ENCODE results near the gene KRTAP10-5. TPM values are rescaled to one million over a fixed set of nuclear protein-coding genes. Genes with fewer than 3 reads are reported as not detected.

Gene KRTAP10-5
- total and polyA plus RNA-seq, 9 of the 15 experiments (the other 6 are each of a cell fraction or from before 2014, with no cell fraction given) = not detected

DNA sequence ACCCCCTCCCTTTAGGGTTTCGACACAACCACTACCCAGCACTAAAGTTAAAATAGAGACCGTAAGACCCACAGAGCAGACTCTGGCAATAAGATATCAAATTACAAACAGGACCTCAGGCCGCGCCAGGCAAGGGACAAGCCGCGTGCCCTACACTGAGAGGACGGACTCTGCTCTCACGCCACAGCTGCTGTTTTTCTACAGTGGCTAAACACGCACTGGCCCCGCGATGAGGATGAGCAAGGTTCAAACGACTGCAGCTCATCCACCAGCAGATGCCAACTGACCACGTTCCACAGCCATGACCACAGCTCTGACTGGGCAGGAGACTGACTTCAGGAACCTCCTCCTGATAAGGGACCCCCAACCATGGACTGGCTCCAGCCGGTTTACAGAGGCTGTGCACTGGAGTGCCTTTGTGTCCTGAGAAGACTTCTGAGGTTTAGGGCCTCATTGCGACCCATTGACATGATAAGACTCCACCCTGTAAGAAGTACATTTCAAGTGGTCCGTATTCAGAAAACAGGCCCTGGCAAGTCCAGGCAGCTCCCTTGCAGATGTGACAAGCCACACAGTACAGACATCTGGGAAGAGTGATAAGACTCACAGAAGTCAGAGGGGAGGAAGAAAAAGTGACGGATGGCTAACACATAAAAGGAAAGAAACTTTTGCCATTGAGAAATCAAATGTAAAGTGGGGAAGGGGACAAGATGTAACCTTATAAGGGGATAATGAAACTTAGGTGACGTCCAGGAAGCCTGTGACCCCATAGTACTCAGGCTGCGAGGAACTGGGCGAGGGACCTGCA, 13.4 kb upstream of the KRTAP10-5 start (continued):
- no peak for TF ChIP-seq FOXP4 (CRISPR knock-in tag; IDR thresholded peaks at IDR 0.05; ENCODE audit: borderline replicate concordance)
- no peak for TF ChIP-seq GTF2A2 (tag; IDR thresholded peaks at IDR 0.05)
- TF ChIP-seq SAFB (IDR thresholded peaks at IDR 0.05; ENCODE audit: borderline replicate concordance, low read depth, low read length) = no peak
- no peak for TF ChIP-seq KDM2B (CRISPR knock-in tag; IDR thresholded peaks at IDR 0.05)
- TF ChIP-seq NR3C1 (CRISPR knock-in tag; IDR thresholded peaks at IDR 0.05) = no peak
- no peak for TF ChIP-seq RBM34 (IDR thresholded peaks at IDR 0.05; ENCODE audit: borderline replicate concordance, insufficient read depth, low read length)
- TF ChIP-seq KDM1A (IDR thresholded peaks at IDR 0.05) = peak; percentile 72 to 84
- no peak for TF ChIP-seq ZNF436 (CRISPR knock-in tag; IDR thresholded peaks at IDR 0.05)
- no peak for TF ChIP-seq C11orf30 (IDR thresholded peaks at IDR 0.05; ENCODE audit: low read depth)
- no peak for TF ChIP-seq DDX20 (tag; IDR thresholded peaks at IDR 0.05; ENCODE audit: low read depth)
- TF ChIP-seq FOXJ2 (tag; IDR thresholded peaks at IDR 0.05) = no peak
- TF ChIP-seq, protein P1, sequence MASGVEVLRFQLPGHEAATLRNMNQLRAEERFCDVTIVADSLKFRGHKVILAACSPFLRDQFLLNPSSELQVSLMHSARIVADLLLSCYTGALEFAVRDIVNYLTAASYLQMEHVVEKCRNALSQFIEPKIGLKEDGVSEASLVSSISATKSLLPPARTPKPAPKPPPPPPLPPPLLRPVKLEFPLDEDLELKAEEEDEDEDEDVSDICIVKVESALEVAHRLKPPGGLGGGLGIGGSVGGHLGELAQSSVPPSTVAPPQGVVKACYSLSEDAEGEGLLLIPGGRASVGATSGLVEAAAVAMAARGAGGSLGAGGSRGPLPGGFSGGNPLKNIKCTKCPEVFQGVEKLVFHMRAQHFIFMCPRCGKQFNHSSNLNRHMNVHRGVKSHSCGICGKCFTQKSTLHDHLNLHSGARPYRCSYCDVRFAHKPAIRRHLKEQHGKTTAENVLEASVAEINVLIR (CRISPR knock-in tag; IDR thresholded peaks at IDR 0.05) = no peak
- TF ChIP-seq, protein P2, sequence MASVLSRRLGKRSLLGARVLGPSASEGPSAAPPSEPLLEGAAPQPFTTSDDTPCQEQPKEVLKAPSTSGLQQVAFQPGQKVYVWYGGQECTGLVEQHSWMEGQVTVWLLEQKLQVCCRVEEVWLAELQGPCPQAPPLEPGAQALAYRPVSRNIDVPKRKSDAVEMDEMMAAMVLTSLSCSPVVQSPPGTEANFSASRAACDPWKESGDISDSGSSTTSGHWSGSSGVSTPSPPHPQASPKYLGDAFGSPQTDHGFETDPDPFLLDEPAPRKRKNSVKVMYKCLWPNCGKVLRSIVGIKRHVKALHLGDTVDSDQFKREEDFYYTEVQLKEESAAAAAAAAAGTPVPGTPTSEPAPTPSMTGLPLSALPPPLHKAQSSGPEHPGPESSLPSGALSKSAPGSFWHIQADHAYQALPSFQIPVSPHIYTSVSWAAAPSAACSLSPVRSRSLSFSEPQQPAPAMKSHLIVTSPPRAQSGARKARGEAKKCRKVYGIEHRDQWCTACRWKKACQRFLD (CRISPR knock-in tag; IDR thresholded peaks at IDR 0.05) = peak; percentile 91
- TF ChIP-seq, protein P3, sequence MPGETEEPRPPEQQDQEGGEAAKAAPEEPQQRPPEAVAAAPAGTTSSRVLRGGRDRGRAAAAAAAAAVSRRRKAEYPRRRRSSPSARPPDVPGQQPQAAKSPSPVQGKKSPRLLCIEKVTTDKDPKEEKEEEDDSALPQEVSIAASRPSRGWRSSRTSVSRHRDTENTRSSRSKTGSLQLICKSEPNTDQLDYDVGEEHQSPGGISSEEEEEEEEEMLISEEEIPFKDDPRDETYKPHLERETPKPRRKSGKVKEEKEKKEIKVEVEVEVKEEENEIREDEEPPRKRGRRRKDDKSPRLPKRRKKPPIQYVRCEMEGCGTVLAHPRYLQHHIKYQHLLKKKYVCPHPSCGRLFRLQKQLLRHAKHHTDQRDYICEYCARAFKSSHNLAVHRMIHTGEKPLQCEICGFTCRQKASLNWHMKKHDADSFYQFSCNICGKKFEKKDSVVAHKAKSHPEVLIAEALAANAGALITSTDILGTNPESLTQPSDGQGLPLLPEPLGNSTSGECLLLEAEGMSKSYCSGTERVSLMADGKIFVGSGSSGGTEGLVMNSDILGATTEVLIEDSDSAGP (CRISPR knock-in tag; IDR thresholded peaks at IDR 0.05) = no peak
- peak; percentile 74; the same call in 1 of the 2 replicates for TF ChIP-seq PML (IDR thresholded peaks at IDR 0.05; ENCODE audit: low read length)
- peak; percentile 79; the same call in 1 of the 2 replicates for TF ChIP-seq ZSCAN32 (CRISPR knock-in tag; IDR thresholded peaks at IDR 0.05)
- no peak for TF ChIP-seq SP2 (IDR thresholded peaks at IDR 0.05; ENCODE audit: extremely low read depth, low read depth, low read length, poor library complexity, severe bottlenecking)
- TF ChIP-seq JUN (IDR thresholded peaks at IDR 0.05; ENCODE audit: borderline replicate concordance, low read depth, low read length) = peak; percentile 26; the same call in 1 of the 2 replicates
- no peak for TF ChIP-seq JUN (CRISPR knock-in tag; IDR thresholded peaks at IDR 0.05; ENCODE audit: borderline replicate concordance)
- TF ChIP-seq POLR2A (conservative IDR thresholded peaks at IDR 0.05) = no peak
- no peak for TF ChIP-seq ZNF217 (CRISPR knock-in tag; IDR thresholded peaks at IDR 0.05)
- no peak for TF ChIP-seq SIRT6 (IDR thresholded peaks at IDR 0.05; ENCODE audit: low read depth, low read length)
